Gastroesophageal sphincter (tissue), 3 donors: Measurements from ENCODE around the gene BRDT.
A peak's percentile ranks its signal among the peaks of the same experiment; 100 is the strongest.

Source experiments
- CTCF ChIP-seq, 4 experiments: fragments of 200-600 bp in 2 of 4; fragments of 450-650 bp in 2 of 4; sonication (generic) in 1 of 4; IDR thresholded peaks; one replicate each; pipeline ENCODE4 v1.5.1; 2017 to 2019; ENCODE audit warnings: antibody characterized with exemption in 4 of 4, mild to moderate bottlenecking in 2 of 4, moderate library complexity in 2 of 4
- EP300 ChIP-seq: sonication (generic); formaldehyde crosslinking; IDR thresholded peaks from one replicate; pipeline ENCODE4 v1.6.1; 2017; ENCODE audit warnings: antibody characterized with exemption, mild to moderate bottlenecking
- POLR2A ChIP-seq, 2 donors: fragments of 450-650 bp; IDR thresholded peaks; one replicate each; pipeline ENCODE4 v1.6.1; 2017; ENCODE audit warnings: antibody characterized with exemption in 2 of 2, mild to moderate bottlenecking in 2 of 2, moderate library complexity in 1 of 2
- POLR2AphosphoS5 ChIP-seq: sonication (generic); formaldehyde crosslinking; IDR thresholded peaks from one replicate; pipeline ENCODE4 v1.6.1; 2017; ENCODE audit warnings: antibody characterized with exemption

DNA sequence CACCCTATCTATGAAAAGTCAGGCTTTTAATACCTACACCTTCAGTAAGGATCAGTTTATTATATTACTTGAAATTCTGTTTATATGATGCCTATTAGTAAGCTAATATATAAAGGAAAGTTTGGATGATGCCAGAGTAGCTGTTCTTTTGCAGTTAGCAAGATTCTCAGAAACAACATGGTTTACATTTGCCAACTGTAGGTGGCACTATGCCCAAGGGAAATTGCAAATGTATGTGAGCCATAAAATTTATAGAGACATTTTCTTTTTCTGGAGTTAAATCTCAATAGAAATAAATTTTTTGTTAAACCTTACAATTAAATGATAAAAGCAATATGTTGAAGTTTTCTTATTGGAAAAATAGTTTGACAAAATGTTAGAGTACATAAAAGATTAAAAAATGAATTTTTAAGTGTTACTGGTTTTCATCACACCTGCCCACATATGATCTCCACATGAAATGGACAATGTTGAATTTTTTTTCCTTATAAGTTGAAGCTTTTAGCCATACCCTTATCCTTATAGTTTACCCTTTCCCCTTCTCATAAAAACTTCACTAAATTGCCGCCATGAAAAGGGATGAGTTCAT is 48.5 kb downstream of the BRDT start:
- TF ChIP-seq POLR2A (IDR thresholded peaks at IDR 0.05), result no peak
- peak in 1 of 4 experiments; percentile 42 for TF ChIP-seq CTCF (IDR thresholded peaks at IDR 0.05)
- TF ChIP-seq POLR2AphosphoS5, result no peak
- TF ChIP-seq EP300, result no peak
